HCEC 1CT (cell line): ENCODE measurements around the gene MORC4.
A peak's percentile ranks its signal among the peaks of the same experiment; 100 is the strongest.

ENCODE experiments used
- DNase-seq: peaks from one replicate; pipeline ENCODE4 v3.0.0-alpha.2; 2017

MORC4 gene

DNA sequence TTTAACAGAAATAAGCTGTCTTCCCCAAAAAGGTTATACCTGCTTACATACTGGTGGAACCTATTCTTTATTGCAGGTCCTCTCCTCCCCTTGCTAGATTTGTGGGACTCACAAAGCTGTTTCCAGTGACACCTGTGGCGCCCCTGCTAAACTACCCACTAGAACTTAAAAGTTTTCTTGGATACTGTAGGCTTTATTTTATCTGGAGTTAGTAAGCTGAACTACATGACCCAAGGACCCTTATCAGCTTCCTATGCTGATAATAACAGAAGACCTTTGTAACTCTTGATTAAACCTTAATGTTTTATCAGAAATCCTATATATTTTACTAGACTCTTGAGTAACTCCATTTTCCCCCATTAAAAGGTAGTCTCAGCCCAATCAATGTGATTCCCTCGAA lies 47.5 kb downstream of the MORC4 start:
- no peak for DNase-seq

DNA sequence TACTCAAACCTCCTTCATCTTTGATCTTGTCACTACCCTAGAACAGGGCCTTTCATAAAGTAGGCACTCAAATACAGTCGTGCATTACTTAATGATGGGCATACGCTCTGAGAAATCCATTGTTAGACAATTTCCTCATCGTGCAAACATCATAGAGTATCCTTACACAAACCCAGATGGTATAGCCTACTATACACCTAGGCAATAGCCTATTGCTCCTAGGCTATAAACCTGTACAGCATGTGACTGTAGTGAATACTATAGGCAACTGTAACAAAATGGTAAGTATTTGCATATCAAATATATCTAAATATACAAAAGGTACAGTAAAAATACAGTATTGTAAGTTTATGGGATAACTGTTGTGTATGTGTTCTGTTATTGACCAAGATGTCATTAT lies 47.9 kb downstream of the MORC4 start:
- no peak for DNase-seq

DNA sequence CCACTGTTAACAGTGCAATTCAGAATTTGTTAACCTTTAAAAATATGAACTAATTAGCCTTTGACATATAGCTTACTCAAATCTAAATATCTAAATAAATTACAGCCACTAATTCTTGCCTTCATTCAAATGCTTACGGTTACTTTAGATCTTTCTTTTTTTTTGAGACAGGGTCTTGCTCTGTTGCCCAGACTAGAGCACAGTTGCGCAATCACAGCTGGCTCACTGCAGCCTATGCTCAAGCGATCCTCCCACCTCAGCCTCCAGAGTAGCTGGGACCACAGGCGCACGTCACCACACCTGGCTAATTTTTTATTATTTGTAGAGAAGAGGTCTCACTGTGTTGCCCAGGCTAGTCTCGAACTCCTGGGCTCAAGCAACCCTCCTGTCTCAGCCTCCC lies 48.8 kb downstream of the MORC4 start:
- no peak for DNase-seq

GRCh38 chrX:106950381-106950780 lies 49.6 kb downstream of the MORC4 start:
- no peak for DNase-seq

DNA sequence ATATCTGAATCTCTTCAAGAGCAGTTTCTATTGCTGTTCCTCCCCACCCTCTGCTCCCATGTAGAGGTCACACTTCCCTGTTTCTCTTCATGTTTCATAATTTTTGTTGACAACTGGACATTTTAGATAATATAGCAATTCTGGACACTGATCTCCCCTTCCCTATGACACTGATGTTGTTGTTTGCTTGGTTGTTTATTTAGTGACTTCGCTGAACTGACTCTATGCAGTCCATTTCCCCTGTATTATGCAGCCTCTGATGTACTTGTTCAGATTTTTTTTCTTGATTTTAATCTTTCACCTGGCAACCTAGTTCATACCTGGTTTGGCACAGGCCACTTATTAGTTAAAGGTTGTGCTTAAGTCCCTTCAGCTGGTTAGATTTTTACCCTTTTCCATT lies 50.6 kb downstream of the MORC4 start:
- no peak for DNase-seq

DNA sequence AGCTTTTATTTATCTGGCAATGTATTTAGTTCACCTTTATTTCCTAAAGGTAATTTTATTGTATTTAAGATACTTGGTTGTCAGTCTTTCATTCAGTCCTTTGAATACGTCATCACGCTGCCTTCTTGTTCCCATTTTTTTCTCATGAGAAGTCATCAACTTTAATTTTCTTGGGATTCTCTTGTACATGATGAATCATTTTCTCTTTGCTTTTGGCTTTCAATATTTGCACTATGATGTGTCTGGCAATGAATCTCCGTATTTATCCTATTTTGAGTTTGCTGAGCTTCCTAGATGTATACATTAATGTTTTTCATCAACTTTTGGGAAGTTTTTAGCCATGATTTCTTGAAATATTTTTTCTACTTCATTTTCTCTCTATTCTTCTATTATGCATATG lies 51.4 kb downstream of the MORC4 start:
- no peak for DNase-seq

DNA sequence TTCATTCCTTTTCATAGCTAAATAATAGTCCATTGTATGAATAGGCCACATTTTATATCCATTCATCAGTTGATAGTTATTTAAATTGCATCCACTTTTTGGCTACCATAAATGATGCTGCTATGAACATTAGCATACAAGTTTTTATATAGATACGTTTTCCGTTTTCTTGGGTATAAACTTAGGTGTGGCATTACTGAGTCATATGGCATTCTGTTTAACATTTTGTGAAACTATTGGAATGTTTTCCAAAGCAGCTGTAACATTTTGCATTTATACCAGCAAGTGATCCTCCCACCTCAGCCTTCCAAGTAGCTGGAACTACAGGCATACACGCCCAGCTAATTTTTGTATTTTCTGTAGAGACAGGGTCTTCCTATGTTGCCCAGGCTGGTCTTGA lies 53.5 kb downstream of the MORC4 start:
- DNase-seq = no peak

DNA sequence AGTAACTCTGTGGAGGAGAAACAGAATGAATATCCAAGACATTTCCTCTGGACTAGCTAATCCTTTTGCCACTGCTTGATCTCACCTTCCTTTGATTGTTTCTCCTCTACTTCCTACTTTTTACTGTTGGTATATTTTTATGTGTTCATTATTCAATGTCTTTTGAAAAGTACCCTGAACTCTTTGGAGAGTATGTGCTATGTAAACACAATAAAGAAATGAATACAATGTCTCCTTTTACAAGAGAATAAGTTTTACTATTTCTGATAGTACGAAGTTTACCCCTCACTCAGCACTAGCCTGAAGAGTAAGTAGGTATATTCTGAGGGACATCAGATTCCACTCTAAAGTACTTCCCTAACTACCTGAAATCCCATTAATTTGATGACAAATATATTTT lies 59.9 kb downstream of the MORC4 start:
- DNase-seq = no peak

- DNase-seq = no peak
These were observed 60.4 kb downstream of the MORC4 start for GRCh38 chrX:106939566-106939965.

- DNase-seq = no peak
These were observed 63.8 kb downstream of the MORC4 start for GRCh38 chrX:106936246-106936645.

GRCh38 chrX:106935175-106935574 lies 64.8 kb downstream of the MORC4 start:
- no peak for DNase-seq

DNA sequence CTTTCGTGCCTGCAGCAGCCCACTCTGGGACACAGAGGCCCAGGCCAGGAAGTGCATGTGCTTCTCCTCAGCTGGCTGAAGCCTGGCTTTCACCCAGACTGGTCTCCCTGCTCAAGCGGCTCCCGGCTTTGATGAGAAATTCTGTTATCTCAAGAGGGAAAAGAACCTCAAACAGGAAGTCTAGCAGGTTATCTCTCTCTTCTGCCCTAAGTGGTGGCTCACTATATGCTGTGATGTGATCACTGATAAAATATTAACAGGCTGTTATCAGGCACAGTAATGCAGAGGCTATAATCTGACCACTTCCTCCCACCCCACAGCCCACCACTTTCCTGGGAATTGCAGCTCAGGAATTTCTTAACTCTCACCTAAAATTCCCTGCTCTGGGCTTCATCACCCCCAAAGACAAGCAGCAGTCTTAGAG lies 66.5 kb downstream of the MORC4 start:
- DNase-seq = no peak

DNA sequence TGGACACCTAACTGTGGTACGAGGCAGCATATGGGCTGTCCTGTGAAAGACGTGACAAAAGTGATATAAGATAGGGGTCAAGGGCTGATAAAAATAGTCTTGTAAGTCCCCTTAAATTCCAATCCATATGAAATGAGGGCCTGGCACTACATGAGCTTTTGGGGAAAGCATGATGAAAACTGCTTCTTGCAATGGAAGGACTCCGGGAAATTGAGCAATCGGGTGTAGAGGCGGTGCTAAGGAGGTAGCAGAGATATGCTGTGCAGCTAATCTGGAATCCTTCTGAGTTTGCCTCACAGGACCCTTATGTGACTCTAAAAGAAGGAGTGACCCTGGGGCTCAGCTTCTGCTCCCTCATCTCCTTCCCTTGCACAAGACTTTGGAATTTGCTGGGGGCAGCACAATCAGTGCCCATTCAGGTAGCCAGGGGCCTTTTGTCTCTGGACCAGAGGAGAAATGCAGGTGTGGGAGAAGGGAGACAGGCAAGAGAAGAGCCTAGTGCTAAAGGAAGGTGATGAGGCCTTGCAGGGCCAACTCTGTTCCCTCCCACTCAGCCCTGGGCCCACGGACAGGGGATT lies 67.0 kb downstream of the MORC4 start:
- no peak for DNase-seq

GRCh38 chrX:106932492-106932923 lies 67.5 kb downstream of the MORC4 start:
- DNase-seq = peak; percentile 57

DNA sequence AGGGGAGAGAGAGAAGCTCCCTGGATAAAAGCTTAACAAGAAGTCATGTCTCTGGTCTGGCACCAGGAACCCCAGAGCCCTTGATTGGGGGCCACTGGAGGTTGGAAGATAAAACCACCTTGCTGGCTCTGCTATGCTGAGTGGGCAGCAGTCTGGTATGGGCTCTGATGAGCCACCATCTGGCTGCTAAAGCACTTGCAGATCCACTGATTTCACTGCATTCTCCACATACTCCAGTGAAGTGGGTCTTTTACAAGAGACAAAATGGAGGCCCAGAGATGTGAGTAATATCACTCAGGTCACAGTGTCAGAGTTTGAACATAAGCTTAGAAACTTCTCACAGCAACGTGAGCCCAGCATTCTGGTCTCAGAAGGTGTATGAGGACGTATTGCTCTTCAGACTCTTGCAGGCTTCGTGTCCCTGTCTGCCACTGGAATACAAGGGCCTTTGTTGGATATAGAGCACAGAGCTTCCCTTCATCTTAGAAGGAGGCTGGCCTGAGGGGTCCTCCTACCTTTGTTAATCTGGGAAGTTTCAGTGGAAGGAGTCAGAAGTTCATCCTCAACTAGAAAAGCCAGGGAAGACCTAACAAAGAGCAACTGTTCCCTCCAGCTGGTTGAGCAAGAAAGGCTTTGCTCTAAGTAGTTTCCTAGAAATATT lies 68.1 kb downstream of the MORC4 start:
- no peak for DNase-seq

DNA sequence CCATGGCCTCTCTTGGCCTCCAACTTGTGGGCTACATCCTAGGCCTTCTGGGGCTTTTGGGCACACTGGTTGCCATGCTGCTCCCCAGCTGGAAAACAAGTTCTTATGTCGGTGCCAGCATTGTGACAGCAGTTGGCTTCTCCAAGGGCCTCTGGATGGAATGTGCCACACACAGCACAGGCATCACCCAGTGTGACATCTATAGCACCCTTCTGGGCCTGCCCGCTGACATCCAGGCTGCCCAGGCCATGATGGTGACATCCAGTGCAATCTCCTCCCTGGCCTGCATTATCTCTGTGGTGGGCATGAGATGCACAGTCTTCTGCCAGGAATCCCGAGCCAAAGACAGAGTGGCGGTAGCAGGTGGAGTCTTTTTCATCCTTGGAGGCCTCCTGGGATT lies 71.8 kb downstream of the MORC4 start:
- no peak for DNase-seq

DNA sequence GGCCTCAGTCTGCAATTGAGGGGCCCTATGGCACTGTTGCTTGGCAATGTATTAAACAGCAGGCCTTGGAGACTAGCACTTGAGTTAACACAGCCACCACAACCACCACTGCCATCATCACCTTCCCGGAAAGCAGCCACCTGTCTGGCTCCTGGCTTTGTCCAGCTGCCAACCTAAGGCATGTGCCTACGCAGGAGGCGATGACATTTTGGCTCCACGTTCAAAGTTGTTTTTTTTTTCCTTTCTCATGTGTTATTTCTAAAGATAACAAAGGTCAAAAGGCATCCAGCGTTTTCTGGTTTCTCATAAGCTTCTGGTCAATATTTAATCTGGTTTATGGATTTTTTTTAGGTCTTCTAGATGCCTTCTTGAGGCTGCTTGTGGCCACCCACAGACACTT lies 72.3 kb downstream of the MORC4 start:
- DNase-seq = no peak

DNA sequence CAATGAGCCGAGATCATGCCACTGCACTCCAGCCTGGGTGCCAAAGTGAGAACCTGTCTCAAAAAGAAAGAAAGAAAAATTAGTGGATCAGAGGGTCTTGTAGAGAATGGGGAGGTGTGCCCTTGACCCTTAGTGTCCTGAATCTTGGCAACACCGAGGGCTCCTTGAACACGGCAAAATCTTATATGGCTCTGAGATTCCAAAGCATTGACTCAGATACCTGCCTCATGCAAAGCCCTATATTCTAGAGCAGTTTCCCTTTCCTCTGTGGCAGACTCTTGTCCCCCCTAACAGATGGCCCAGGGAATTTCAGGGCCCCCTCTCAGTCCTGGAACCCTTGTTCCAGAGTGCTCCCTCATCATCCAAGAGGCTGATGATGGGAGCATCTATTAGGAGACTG lies 73.0 kb downstream of the MORC4 start:
- no peak for DNase-seq

- no peak for DNase-seq
These were observed 78.4 kb downstream of the MORC4 start for GRCh38 chrX:106921637-106922036.

- no peak for DNase-seq
These were observed 80.0 kb downstream of the MORC4 start, which contains the start of gene CLDN2 for GRCh38 chrX:106919932-106920452. Gene CLDN2 (plus strand): TSS chrX:106920402. CDS start chrX:106928229, 7,827 bp downstream.

GRCh38 chrX:106917830-106918500 lies 82.0 kb downstream of the MORC4 start:
- DNase-seq = peak; percentile 56

DNA sequence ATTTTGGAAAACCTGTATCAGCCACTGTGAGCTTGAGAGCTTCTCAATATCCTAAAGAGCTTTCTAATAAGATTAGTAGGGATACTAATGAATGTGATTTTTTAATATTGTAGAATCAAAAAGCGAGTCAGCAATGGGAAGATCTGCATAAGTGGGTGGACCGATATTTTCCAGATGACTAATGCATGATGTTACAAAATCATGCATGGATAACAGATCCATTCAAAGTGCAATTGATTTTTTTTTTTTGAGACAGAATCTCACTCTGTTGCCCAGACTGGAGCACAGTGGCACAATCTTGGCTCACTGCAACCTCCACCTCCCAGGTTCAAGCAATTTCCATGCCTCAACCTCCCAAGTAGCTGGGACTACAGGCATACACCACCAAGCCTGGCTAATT lies 87.1 kb downstream of the MORC4 start:
- peak; percentile 30 for DNase-seq

DNA sequence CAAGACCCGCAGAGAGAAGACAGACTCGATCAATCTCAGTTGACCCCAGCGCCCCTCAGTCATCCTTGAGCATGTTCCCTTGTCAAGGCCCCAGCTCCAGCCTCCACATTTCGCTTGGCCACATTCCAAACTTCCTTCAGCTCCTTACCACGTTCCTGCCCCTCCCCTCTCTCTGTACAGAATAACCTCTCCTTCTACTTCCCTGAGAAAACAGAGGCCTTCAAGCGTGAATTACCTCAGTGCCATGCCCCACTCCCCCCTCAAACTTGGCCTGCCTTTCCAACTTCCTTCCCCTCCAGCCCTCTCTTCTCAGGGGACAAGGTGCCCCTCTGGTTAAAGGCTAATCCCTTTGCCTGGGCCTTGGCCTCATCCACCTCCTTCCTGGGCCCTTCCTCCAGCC lies 93.7 kb downstream of the MORC4 start:
- DNase-seq = no peak

DNA sequence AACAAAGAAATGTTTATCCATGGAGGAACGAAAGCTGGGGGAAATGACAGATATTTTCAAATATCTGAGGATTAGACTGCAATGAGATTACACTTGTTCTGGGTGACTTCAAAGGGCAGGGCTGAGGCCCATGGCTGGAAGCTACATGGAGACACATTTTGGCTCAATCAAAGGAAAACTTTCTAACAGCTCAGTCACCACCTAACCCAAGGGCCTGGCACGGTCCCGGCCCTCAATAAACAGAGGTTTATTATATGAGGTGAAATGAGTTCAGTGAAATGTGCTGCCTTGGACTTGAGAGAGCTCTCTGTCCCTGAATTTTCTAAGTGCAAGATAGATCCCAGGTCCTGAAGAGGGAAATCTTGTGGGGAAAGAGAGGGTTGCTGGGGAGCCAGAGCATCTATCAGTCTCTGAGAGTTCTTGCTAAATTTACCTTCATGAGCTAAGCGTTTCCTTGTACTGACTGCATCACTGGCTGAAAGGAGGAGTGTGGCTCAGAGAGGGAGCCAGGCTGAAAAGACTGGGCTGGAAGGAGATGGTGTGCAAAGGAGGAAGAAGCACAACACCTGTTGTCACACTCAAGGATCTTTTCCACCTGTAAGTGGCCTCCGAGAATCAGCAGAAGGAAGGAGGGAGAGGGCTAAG lies 94.8 kb downstream of the MORC4 start:
- no peak for DNase-seq
